Bronchial epithelial cell (primary cell): ENCODE results near the gene HS6ST2. TPM values are rescaled to one million over a fixed set of nuclear protein-coding genes. Genes with fewer than 3 reads are reported as not detected.

Source experiments
- DNase-seq: peaks from one replicate; pipeline ENCODE4 v3.0.0-alpha.2; 2010; ENCODE audit warnings: low read depth
- FAIRE-seq: peaks from 2 replicates; lab custom pipeline; 2011; peaks lifted over from hg19 to GRCh38; lab: Jason Lieb, UNC
- H3K27me3 ChIP-seq: 2 replicates; pipeline ENCODE4 v1.5.1; 2011; ENCODE audit warnings: low read length; ENCODE audit not compliant: control insufficient read depth, insufficient read depth
- H3K36me3 ChIP-seq: 2 replicates; pipeline ENCODE4 v1.5.1; 2011; ENCODE audit warnings: low read length; ENCODE audit not compliant: control insufficient read depth, insufficient read depth
- H3K4me3 ChIP-seq: 2 replicates; pipeline ENCODE4 v1.5.1; 2011; ENCODE audit warnings: mild to moderate bottlenecking, low read depth, low read length, control low read depth
- total RNA-seq: library from RNA; depleted of rRNA; stranded (reverse); fragments of >200 nt; gene quantifications from 2 replicates; pipeline ENCODE4 v1.2.1, GENCODE V29; 2014
- TF ChIP-seq, protein P1 (sequence below): IDR thresholded peaks from 2 replicates; pipeline ENCODE4 v1.5.1; 2011; ENCODE audit warnings: mild to moderate bottlenecking, moderate library complexity, low read length, control low read depth, inconsistent platforms; ENCODE audit not compliant: insufficient read depth, severe bottlenecking

The HS6ST2 gene
- total RNA-seq, 1 donor from 2014 or later = 16.8 TPM

DNA sequence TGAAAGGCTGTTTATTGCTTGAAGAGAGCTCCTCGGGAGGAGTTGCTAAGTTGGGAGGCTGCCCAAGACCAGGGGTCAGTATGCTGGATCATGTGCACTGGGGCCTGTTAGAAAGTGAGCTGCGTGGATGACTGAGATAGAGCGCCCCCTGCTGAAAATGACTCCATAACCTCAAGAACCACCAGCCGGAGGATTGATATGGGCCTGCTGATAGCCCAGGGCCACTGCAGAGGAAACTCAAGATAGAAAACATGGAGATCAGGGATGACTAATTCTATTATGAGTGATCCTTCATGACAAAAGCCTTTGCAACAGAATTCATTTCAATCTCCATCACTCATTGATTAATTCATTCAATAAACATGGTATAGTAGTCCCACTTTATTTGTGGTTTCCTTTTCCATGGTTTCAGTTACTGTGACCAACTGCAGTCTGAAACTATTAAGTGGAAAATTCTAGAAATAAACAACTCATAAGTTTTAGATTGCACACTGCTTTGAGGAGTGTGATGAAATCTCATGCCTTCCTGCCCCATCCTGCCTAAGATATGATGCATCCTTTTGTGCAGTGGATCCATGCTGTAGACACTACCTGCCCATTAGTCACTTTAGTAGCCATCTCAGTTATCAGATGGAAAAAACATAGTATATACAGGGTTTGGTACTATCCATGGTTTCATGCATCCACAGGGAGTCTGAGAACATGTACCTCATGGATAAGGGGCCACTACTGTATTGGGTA lies 342.9 kb downstream of the HS6ST2 start:
- Histone ChIP-seq H3K4me3 (no peak overlapping the region), H3K36me3 (no peaks in the 10 kb centered on the region), H3K27me3 (no peaks in the 10 kb centered on the region)
- TF ChIP-seq, protein P1, sequence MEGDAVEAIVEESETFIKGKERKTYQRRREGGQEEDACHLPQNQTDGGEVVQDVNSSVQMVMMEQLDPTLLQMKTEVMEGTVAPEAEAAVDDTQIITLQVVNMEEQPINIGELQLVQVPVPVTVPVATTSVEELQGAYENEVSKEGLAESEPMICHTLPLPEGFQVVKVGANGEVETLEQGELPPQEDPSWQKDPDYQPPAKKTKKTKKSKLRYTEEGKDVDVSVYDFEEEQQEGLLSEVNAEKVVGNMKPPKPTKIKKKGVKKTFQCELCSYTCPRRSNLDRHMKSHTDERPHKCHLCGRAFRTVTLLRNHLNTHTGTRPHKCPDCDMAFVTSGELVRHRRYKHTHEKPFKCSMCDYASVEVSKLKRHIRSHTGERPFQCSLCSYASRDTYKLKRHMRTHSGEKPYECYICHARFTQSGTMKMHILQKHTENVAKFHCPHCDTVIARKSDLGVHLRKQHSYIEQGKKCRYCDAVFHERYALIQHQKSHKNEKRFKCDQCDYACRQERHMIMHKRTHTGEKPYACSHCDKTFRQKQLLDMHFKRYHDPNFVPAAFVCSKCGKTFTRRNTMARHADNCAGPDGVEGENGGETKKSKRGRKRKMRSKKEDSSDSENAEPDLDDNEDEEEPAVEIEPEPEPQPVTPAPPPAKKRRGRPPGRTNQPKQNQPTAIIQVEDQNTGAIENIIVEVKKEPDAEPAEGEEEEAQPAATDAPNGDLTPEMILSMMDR = peak; percentile 36
- no peak for FAIRE-seq
- DNase-seq = peak; percentile 74

DNA sequence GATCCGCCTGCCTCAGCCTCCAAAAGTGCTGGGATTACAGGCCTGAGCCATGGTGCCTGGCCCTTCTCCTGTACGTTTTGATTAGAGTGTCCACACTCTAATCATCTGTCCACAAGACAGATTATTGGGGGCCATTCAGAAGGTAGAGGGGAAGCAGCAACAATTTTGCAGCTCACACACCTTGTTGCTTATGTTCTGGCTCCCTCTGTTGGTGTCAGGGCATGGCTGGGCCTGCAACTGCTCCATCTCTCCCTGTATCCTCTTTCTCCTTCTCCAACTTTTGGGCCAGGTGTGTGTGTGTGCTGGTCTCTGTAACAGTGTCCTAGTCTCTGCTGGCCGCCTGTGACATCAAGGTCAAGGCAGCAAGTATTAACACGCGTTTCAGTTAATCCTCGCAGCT lies 344.1 kb downstream of the HS6ST2 start:
- no peak for FAIRE-seq
- Histone ChIP-seq H3K27me3 (no peaks in the 10 kb centered on the region), H3K36me3 (no peaks in the 10 kb centered on the region), H3K4me3 (no peak overlapping the region)
- DNase-seq = peak; percentile 1
- TF ChIP-seq, protein P1 = peak; percentile 64

DNA sequence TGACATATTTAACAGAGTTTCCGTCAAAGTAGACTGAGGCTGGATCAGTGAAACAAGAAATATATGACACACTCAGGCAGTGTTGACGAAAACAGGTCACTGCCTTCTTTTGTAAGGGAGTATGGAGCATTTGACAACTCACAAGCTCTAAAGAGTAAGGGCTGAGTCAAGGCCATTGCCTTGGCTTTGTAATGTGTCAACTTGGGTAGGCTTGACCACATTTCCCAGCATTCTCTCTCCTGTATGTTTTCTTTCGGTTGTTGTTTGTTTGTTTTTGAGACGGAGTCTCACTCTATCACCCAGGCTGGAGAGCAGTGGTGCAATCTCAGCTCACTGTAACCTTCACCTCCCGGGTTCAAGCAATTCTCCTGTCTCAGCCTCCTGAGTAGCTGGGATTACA lies 344.6 kb downstream of the HS6ST2 start:
- no peak overlapping the region for H3K4me3 ChIP-seq
- H3K36me3 ChIP-seq = no peaks in the 10 kb centered on the region
- FAIRE-seq = no peak
- TF ChIP-seq, protein P1 = no peak
- H3K27me3 ChIP-seq = no peaks in the 10 kb centered on the region
- DNase-seq = no peak

DNA sequence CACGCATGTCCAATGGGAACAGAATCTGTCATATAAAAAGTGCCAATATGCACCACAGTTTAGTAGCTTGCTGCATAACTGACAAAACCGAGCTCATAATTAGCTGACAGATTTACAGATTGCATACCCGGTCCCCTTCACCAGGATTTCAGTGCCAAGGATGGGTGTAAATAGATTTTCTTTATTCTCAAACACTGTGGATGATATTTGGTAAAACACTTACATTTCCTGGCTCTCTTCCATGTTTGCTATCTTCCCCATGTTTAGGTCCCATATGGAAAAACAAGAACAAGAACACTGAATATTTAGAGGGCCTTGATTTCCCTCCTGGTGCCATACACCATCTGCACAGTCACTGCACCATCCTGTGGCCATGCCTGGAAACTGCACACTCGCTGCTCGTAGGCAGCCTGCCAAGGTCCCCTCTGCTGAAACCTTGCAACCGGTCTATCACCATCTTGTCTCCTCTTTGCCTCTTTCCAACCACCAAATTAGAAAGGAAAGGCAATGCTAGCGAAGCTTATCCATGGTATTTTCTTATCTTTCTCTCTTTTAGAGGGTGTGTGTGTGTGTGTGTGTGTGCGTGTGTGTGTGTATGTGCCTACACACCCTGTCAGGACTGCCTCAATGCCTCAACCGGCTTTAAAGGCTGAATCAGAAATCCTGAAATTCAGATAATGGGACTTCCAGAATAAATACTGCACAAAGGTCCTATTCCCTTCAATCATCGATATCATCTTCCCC lies 345.4 kb downstream of the HS6ST2 start:
- TF ChIP-seq, protein P1 = peak; percentile 69
- DNase-seq (peak; percentile 19), FAIRE-seq (no peak)

DNA sequence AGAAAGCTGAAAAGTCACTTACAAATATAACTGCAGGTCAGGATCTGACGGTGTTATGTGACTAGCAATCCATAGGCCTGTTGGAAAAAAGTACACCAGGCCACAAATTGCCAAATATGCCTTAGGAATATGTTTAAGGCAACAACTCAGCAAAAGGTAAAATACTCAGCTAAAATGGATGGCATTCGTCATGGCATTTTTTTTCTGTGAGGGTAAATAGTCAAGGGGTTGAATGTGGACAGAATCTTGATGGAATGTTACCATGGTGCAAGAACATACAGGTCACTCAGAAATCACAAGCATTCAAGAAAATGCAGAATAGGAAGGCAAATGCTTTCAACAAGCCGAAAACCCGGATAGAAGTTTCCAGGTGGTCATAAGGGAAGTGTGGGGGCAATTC lies 347.9 kb downstream of the HS6ST2 start:
- no peak for FAIRE-seq
- TF ChIP-seq, protein P1 = no peak

More for the DNA sequence above, 345.4 kb downstream of the HS6ST2 start:
- Histone ChIP-seq H3K36me3 (no peaks in the 10 kb centered on the region), H3K27me3 (no peaks in the 10 kb centered on the region), H3K4me3 (no peak overlapping the region)

More for the DNA sequence above, 347.9 kb downstream of the HS6ST2 start:
- DNase-seq = no peak
- Histone ChIP-seq H3K27me3 (no peaks in the 10 kb centered on the region), H3K4me3 (no peak overlapping the region), H3K36me3 (no peaks in the 10 kb centered on the region)
